Measurements from ENCODE around the gene KIF26B.

- no peak for TF ChIP-seq EZH2 (IDR thresholded peaks at IDR 0.05; ENCODE audit: borderline replicate concordance, low read length)
- TF ChIP-seq CTCF (IDR thresholded peaks at IDR 0.05; ENCODE audit: low read length): no peak
Measured at GRCh38 chr1:245118066-245118465, 36.7 kb upstream of the KIF26B start.
